H1 (cell line): Measurements from ENCODE around the gene OBSCN. TPM values are rescaled to one million over a fixed set of nuclear protein-coding genes. Genes with fewer than 3 reads are reported as not detected.

Experiments
- BACH1 ChIP-seq: IDR thresholded peaks from 2 replicates; pipeline ENCODE4 v1.6.1; 2012; ENCODE audit warnings: low read length, improper control_type of control experiment
- BCL11A ChIP-seq, 2 experiments: IDR thresholded peaks; one replicate each; pipeline ENCODE4 v1.6.1; 2011; ENCODE audit warnings: low read depth in 2 of 2, low read length in 2 of 2, mild to moderate bottlenecking in 2 of 2
- CEBPB ChIP-seq: IDR thresholded peaks from 2 replicates; pipeline ENCODE4 v1.6.1; 2012; ENCODE audit warnings: low read depth, low read length
- CHD1 ChIP-seq: IDR thresholded peaks from 2 replicates; pipeline ENCODE4 v1.6.1; 2012; ENCODE audit warnings: low read depth, low read length, improper control_type of control experiment
- polyA plus RNA-seq, 7 experiments: library from polyadenylated mRNA; depleted of rRNA in 3 of 7; stranded (reverse) in 5 of 7; unstranded in 2 of 7; fragments of >200 nt in 5 of 7; fragments of 200-250 nt in 2 of 7; gene quantifications; 1 replicate in 5 of 7; 2 replicates in 1 of 7; 4 replicates in 1 of 7; pipeline versions ENCODE4 v1.2.1 to v1.2.3, GENCODE V29; 2011 to 2013; ENCODE audit warnings: missing spikeins in 2 of 7, mixed read lengths in 2 of 7
- total RNA-seq: library from RNA; stranded (reverse); fragmentation: NEBNext Ultra II Directional; extraction: Animal tissue kit (Norgen Biotek cat#: 25700); gene quantifications from 2 replicates; pipeline ENCODE4 v1.2.1, GENCODE V29; 2021
- TF ChIP-seq, protein P1 (sequence below): IDR thresholded peaks from 2 replicates; pipeline ENCODE4 v1.6.1; 2012; ENCODE audit warnings: low read length, inconsistent platforms

Gene OBSCN
- total and polyA plus RNA-seq, 2 of the 8 experiments (the other 6 are each of a cell fraction or from before 2014, with no cell fraction given): 7.5 to 28.4 TPM

DNA sequence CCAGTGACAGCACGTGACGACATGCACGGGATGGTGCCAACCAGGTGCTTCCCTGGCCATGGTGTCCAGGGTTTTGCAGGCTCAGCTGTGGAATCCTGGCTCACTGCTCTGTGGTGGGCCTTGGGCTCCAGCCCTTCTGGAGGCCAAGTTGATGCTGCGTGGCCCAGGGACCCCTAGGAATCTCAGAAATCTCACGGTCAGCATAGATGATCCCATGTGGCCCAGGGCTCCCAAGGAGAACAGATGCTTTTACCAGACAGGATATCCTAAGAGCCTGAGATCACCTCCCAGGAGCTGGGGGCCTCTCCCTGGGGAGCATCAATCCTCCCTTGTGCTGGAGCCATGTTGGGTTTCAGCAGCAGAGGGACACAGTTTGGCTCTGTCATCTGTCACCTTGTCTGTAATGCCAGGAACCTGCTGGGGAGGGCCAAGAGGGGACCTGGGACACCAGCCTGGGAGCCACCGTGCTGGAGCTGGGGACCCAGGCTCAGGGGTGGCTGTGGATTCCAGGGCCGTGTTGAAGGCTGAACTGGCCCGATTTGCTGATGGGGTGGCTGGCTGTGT, 134.9 kb downstream of the OBSCN start (continued):
- TF ChIP-seq, protein P1, sequence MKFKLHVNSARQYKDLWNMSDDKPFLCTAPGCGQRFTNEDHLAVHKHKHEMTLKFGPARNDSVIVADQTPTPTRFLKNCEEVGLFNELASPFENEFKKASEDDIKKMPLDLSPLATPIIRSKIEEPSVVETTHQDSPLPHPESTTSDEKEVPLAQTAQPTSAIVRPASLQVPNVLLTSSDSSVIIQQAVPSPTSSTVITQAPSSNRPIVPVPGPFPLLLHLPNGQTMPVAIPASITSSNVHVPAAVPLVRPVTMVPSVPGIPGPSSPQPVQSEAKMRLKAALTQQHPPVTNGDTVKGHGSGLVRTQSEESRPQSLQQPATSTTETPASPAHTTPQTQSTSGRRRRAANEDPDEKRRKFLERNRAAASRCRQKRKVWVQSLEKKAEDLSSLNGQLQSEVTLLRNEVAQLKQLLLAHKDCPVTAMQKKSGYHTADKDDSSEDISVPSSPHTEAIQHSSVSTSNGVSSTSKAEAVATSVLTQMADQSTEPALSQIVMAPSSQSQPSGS: no peak
- TF ChIP-seq CEBPB: no peak
- no peak for TF ChIP-seq BACH1
- no peak for TF ChIP-seq BCL11A (IDR thresholded peaks at IDR 0.05; ENCODE audit: low read depth in 2 of 2, low read length in 2 of 2)
- no peak for TF ChIP-seq CHD1
